Measurements from ENCODE around the gene GRIA1. TPM values are rescaled to one million over a fixed set of nuclear protein-coding genes. Genes with fewer than 3 reads are reported as not detected.

Gene GRIA1
- total RNA-seq, 1 experiment from 2014 or later: 1.2 TPM

- no peak for DNase-seq (ENCODE audit: low read depth)
These were observed 8.0 kb downstream of the GRIA1 start for GRCh38 chr5:153498516-153498915.

- DNase-seq (ENCODE audit: low read depth): no peak
These were observed 9.7 kb downstream of the GRIA1 start for GRCh38 chr5:153500178-153500577.

GRCh38 chr5:153504726-153505125 lies 14.3 kb downstream of the GRIA1 start:
- DNase-seq (ENCODE audit: low read depth): no peak

GRCh38 chr5:153508700-153509099 lies 18.2 kb downstream of the GRIA1 start:
- DNase-seq (ENCODE audit: low read depth): no peak

- no peak for DNase-seq (ENCODE audit: low read depth)
These were observed 21.2 kb downstream of the GRIA1 start for GRCh38 chr5:153511622-153512021.

GRCh38 chr5:153513156-153513555 lies 22.7 kb downstream of the GRIA1 start:
- no peak for DNase-seq (ENCODE audit: low read depth)

- peak; percentile 17 for DNase-seq (ENCODE audit: low read depth)
These were observed 24.8 kb downstream of the GRIA1 start for GRCh38 chr5:153515301-153515700.

- no peak for DNase-seq (ENCODE audit: low read depth)
These were observed 26.2 kb downstream of the GRIA1 start for GRCh38 chr5:153516504-153517240.

GRCh38 chr5:153517241-153517611 lies 26.8 kb downstream of the GRIA1 start:
- no peak for DNase-seq (ENCODE audit: low read depth)

GRCh38 chr5:153520137-153520536 lies 29.7 kb downstream of the GRIA1 start:
- DNase-seq (ENCODE audit: low read depth): no peak

- peak; percentile 62 for DNase-seq (ENCODE audit: low read depth)
These were observed 30.5 kb downstream of the GRIA1 start for GRCh38 chr5:153520952-153521351.

GRCh38 chr5:153523211-153523610 lies 32.7 kb downstream of the GRIA1 start:
- DNase-seq (ENCODE audit: low read depth): peak; percentile 81

GRCh38 chr5:153523831-153524230 lies 33.4 kb downstream of the GRIA1 start:
- DNase-seq (ENCODE audit: low read depth): peak; percentile 74

- peak; percentile 21 for DNase-seq (ENCODE audit: low read depth)
These were observed 35.1 kb downstream of the GRIA1 start for GRCh38 chr5:153525536-153525935.

- DNase-seq (ENCODE audit: low read depth): no peak
These were observed 40.1 kb downstream of the GRIA1 start for GRCh38 chr5:153530357-153531143.

- no peak for DNase-seq (ENCODE audit: low read depth)
These were observed 43.1 kb downstream of the GRIA1 start for GRCh38 chr5:153533546-153533945.

GRCh38 chr5:153534102-153534501 lies 43.6 kb downstream of the GRIA1 start:
- no peak for DNase-seq (ENCODE audit: low read depth)

- DNase-seq (ENCODE audit: low read depth): no peak
These were observed 46.7 kb downstream of the GRIA1 start for GRCh38 chr5:153537207-153537606.

GRCh38 chr5:153539983-153540382 lies 49.5 kb downstream of the GRIA1 start:
- DNase-seq (ENCODE audit: low read depth): no peak

GRCh38 chr5:153542536-153542935 lies 52.1 kb downstream of the GRIA1 start:
- DNase-seq (ENCODE audit: low read depth): peak; percentile 65

- DNase-seq (ENCODE audit: low read depth): no peak
These were observed 52.8 kb downstream of the GRIA1 start for GRCh38 chr5:153543288-153543687.

- peak; percentile 56 for DNase-seq (ENCODE audit: low read depth)
These were observed 53.5 kb downstream of the GRIA1 start for GRCh38 chr5:153543959-153544470.

GRCh38 chr5:153544706-153545105 lies 54.2 kb downstream of the GRIA1 start:
- DNase-seq (ENCODE audit: low read depth): no peak
